ENCODE data around the gene BRIP1. TPM values are rescaled to one million over a fixed set of nuclear protein-coding genes. Genes with fewer than 3 reads are reported as not detected.

The BRIP1 gene
- total RNA-seq, 1 experiment from 2014 or later: 30.2 TPM

DNA sequence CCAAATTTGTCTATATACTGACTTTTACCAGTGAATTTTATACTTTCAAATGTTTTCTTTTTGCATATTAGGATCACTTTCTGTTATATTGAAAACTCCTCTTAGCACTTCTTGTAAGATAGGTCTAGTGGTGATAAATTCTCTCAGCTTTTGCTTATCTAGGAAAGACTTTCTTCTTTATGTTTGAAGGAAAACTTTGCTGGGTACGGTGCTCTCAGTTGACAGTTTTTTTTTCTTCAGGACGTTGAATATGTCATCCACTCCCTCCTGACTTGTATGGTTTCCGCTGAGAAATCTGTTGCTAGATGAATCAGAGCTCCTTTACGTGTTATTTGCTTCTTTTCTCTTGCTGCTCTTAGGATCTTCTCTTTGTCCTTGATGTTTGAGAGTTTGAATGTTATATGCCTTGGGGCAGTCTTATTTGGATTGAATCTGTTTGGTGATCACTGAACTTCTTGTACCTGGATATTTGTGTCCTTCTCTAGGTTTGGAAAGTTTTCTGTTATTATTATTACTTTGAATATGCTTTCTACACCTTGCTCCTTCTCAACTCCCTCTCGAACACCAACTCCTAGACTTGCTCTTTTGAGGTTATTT is 228.3 kb downstream of the BRIP1 start:
- Histone ChIP-seq H3K27ac (ENCODE audit: low read depth, low read length, poor library complexity, severe bottlenecking) (no peak overlapping the region), H3K4me3 (ENCODE audit: low read depth, low read length, poor library complexity, severe bottlenecking) (no peak overlapping the region), H3K4me1 (ENCODE audit: insufficient read depth, low read length, poor library complexity, severe bottlenecking) (no peaks in the 10 kb centered on the region), H3K27me3 (replicated peaks; ENCODE audit: insufficient read depth, low read depth, low read length, poor library complexity) (no peaks in the 10 kb centered on the region), H3K9me3 (ENCODE audit: low read depth, low read length, poor library complexity, severe bottlenecking) (no peaks in the 10 kb centered on the region), H3K36me3 (ENCODE audit: insufficient read depth, low read length, poor library complexity, severe bottlenecking) (no peaks in the 10 kb centered on the region)
- DNase-seq (ENCODE audit: low spot score): no peak
- TF ChIP-seq, protein P1, sequence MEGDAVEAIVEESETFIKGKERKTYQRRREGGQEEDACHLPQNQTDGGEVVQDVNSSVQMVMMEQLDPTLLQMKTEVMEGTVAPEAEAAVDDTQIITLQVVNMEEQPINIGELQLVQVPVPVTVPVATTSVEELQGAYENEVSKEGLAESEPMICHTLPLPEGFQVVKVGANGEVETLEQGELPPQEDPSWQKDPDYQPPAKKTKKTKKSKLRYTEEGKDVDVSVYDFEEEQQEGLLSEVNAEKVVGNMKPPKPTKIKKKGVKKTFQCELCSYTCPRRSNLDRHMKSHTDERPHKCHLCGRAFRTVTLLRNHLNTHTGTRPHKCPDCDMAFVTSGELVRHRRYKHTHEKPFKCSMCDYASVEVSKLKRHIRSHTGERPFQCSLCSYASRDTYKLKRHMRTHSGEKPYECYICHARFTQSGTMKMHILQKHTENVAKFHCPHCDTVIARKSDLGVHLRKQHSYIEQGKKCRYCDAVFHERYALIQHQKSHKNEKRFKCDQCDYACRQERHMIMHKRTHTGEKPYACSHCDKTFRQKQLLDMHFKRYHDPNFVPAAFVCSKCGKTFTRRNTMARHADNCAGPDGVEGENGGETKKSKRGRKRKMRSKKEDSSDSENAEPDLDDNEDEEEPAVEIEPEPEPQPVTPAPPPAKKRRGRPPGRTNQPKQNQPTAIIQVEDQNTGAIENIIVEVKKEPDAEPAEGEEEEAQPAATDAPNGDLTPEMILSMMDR (conservative IDR thresholded peaks at IDR 0.05; ENCODE audit: low read depth, low read length): no peak
- no peak for TF ChIP-seq EZH2 (IDR thresholded peaks at IDR 0.05; ENCODE audit: borderline replicate concordance, low read depth, low read length, poor library complexity, severe bottlenecking)
- intact Hi-C loops (cut with micrococcal nuclease; ENCODE audit: unreplicated experiment): no loop called here
- CTCF ChIA-PET: interaction anchor here (0.6 to 1.3 kb wide), 3 partner anchors 228 to 962 kb away, joined by 4 to 13 read pairs (median 6); partner anchors contain the start of gene BRIP1
- POLR2A ChIA-PET (ENCODE audit: low non-redundant PET): no interaction called here
- BruUV-seq (replicated peaks): no TSS peak

DNA sequence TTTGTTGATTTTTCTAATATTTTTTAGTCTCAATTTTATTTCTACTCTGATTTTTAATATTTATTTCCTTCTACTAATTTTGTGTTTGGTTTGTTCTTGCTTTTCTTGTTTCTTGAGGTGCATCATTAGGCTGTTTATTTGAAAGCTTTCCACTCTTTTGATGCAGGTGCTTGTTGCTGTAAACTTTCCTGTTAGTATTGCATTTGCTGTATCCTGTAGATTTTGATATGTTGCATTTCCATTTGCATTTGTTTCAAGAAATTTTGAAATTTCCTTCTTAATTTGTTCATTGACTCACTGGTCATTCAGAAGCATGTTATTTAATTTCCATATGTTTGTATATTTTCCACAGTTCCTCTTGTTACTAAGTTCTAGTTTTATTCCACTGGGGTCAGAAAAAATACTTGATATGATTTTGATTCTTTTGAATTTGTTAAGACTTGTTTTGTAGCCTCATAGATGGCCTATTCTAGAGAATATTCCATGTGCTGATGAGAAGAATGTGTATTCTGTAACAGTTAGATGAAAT is 229.3 kb downstream of the BRIP1 start:
- Histone ChIP-seq H3K36me3 (ENCODE audit: insufficient read depth, low read length, poor library complexity, severe bottlenecking) (no peaks in the 10 kb centered on the region), H3K27ac (ENCODE audit: low read depth, low read length, poor library complexity, severe bottlenecking) (no peak overlapping the region), H3K9me3 (ENCODE audit: low read depth, low read length, poor library complexity, severe bottlenecking) (no peaks in the 10 kb centered on the region), H3K4me1 (ENCODE audit: insufficient read depth, low read length, poor library complexity, severe bottlenecking) (no peaks in the 10 kb centered on the region), H3K4me3 (ENCODE audit: low read depth, low read length, poor library complexity, severe bottlenecking) (no peak overlapping the region), H3K27me3 (replicated peaks; ENCODE audit: insufficient read depth, low read depth, low read length, poor library complexity) (no peaks in the 10 kb centered on the region)
- TF ChIP-seq, protein P1 (conservative IDR thresholded peaks at IDR 0.05; ENCODE audit: low read depth, low read length): no peak
- no peak for TF ChIP-seq EZH2 (IDR thresholded peaks at IDR 0.05; ENCODE audit: borderline replicate concordance, low read depth, low read length, poor library complexity, severe bottlenecking)
- CTCF ChIA-PET: interaction anchor here (0.6 kb wide), 1 partner anchor 546 kb away, joined by 3 read pairs; no protein-coding TSS in a partner anchor
- BruUV-seq (replicated peaks): no TSS peak
- POLR2A ChIA-PET (ENCODE audit: low non-redundant PET): no interaction called here
- DNase-seq (ENCODE audit: low spot score): no peak
- intact Hi-C loops (cut with micrococcal nuclease; ENCODE audit: unreplicated experiment): no loop called here

DNA sequence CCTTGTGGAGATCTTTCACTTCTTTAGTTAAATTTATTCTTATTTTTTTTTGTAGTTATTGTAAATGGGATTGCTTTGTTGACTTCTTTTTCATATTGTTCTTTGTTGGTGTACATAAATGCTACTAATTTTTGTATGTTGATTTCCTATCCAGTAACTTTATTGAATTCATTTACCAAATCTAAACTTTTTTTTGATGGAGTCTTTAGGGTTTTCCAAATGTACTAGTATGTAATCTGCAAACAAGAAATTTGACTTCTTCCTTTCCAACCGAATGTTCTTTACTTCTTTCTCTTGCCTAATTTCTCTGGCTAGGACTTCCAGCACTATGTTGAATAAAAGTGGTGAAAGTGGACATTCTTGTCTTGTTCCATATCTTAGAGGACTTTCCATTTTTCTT is 230.5 kb downstream of the BRIP1 start:
- no peak for DNase-seq (ENCODE audit: low spot score)
- intact Hi-C loops (cut with micrococcal nuclease; ENCODE audit: unreplicated experiment): no loop called here
- BruUV-seq (replicated peaks): no TSS peak
- no peaks in the 10 kb centered on the region for H3K4me1 ChIP-seq (ENCODE audit: insufficient read depth, low read length, poor library complexity, severe bottlenecking)
- ChIA-PET CTCF (no interaction called here), POLR2A (ENCODE audit: low non-redundant PET) (no interaction called here)
- H3K9me3 ChIP-seq (ENCODE audit: low read depth, low read length, poor library complexity, severe bottlenecking): no peaks in the 10 kb centered on the region
- no peak overlapping the region for H3K27ac ChIP-seq (ENCODE audit: low read depth, low read length, poor library complexity, severe bottlenecking)
- no peaks in the 10 kb centered on the region for H3K27me3 ChIP-seq (replicated peaks; ENCODE audit: insufficient read depth, low read depth, low read length, poor library complexity)
- TF ChIP-seq, protein P1 (conservative IDR thresholded peaks at IDR 0.05; ENCODE audit: low read depth, low read length): no peak
- no peak for TF ChIP-seq EZH2 (IDR thresholded peaks at IDR 0.05; ENCODE audit: borderline replicate concordance, low read depth, low read length, poor library complexity, severe bottlenecking)
- no peak overlapping the region for H3K4me3 ChIP-seq (ENCODE audit: low read depth, low read length, poor library complexity, severe bottlenecking)
- no peaks in the 10 kb centered on the region for H3K36me3 ChIP-seq (ENCODE audit: insufficient read depth, low read length, poor library complexity, severe bottlenecking)

Data from A673 (cell line).